Nephron progenitor cell (in vitro differentiated cells): ENCODE results near the gene ASTN2.

ENCODE experiments used
- DNase-seq: peaks from one replicate; pipeline ENCODE4 v3.0.0; 2021
- H3K27ac Mint-ChIP-seq: 2 replicates; pipeline ENCODE4 v1.8.0; 2021; ENCODE audit warnings: mild to moderate bottlenecking, moderate library complexity, mixed read lengths
- H3K27me3 Mint-ChIP-seq: 2 replicates; pipeline ENCODE4 v1.8.0; 2021; ENCODE audit warnings: mild to moderate bottlenecking, low read depth, mixed read lengths; ENCODE audit not compliant: poor library complexity
- H3K36me3 Mint-ChIP-seq: 2 replicates; pipeline ENCODE4 v1.8.0; 2021; ENCODE audit warnings: low read depth, mixed read lengths
- H3K4me1 Mint-ChIP-seq: 2 replicates; pipeline ENCODE4 v1.8.0; 2021; ENCODE audit warnings: mixed read lengths
- H3K4me3 Mint-ChIP-seq: 2 replicates; pipeline ENCODE4 v1.8.0; 2021; ENCODE audit warnings: mild to moderate bottlenecking, moderate library complexity, mixed read lengths
- H3K9me3 Mint-ChIP-seq: 2 replicates; pipeline ENCODE4 v1.8.0; 2021; ENCODE audit warnings: mild to moderate bottlenecking, moderate library complexity, mixed read lengths
- TF ChIP-seq, protein P1 (sequence below): fragments of 200-600 bp; sonication (generic); IDR thresholded peaks from 2 replicates; pipeline ENCODE4 v1.5.0; 2021; ENCODE audit warnings: antibody characterized with exemption

The ASTN2 gene

DNA sequence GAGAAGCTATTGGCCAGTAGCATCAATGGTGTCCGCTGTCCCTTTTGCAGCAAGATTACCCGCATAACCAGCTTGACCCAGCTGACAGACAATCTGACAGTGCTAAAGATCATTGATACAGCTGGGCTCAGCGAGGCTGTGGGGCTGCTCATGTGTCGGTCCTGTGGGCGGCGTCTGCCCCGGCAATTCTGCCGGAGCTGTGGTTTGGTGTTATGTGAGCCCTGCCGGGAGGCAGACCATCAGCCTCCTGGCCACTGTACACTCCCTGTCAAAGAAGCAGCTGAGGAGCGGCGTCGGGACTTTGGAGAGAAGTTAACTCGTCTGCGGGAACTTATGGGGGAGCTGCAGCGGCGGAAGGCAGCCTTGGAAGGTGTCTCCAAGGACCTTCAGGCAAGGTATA, 717.0 kb downstream of the ASTN2 start:
- no peak for DNase-seq
- TF ChIP-seq, protein P1, sequence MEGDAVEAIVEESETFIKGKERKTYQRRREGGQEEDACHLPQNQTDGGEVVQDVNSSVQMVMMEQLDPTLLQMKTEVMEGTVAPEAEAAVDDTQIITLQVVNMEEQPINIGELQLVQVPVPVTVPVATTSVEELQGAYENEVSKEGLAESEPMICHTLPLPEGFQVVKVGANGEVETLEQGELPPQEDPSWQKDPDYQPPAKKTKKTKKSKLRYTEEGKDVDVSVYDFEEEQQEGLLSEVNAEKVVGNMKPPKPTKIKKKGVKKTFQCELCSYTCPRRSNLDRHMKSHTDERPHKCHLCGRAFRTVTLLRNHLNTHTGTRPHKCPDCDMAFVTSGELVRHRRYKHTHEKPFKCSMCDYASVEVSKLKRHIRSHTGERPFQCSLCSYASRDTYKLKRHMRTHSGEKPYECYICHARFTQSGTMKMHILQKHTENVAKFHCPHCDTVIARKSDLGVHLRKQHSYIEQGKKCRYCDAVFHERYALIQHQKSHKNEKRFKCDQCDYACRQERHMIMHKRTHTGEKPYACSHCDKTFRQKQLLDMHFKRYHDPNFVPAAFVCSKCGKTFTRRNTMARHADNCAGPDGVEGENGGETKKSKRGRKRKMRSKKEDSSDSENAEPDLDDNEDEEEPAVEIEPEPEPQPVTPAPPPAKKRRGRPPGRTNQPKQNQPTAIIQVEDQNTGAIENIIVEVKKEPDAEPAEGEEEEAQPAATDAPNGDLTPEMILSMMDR: no peak
- Mint-ChIP-seq H3K4me3 (no peak overlapping the region), H3K27me3 (no peaks in the 10 kb centered on the region), H3K27ac (no peak overlapping the region), H3K4me1 (no peaks in the 10 kb centered on the region), H3K9me3 (no peaks in the 10 kb centered on the region), H3K36me3 (peaks cover 71% of the 10 kb centered on the region)

DNA sequence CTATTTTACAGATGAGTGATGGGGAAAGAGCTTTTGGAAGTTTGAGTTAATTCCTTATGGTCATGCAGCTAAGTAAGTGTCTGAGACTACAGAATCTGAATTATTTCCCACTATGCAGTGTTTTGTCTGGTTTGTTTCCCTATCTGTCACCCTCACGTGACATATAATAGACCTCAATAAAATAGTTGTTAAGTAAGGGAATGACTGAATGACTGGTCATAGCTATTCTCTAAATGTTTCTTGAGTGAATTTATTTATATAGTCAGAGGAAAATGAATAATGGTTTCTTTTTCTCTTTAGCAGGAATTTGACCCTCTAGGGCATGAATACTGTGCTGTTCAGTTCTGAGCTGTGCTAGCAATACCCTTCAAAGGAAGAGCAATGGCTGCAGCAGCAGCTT, 717.5 kb downstream of the ASTN2 start:
- Mint-ChIP-seq H3K27ac (no peak overlapping the region), H3K4me1 (no peaks in the 10 kb centered on the region), H3K36me3 (peaks cover 66% of the 10 kb centered on the region), H3K9me3 (no peaks in the 10 kb centered on the region), H3K27me3 (no peaks in the 10 kb centered on the region), H3K4me3 (no peak overlapping the region)
- TF ChIP-seq, protein P1: no peak
- no peak for DNase-seq

DNA sequence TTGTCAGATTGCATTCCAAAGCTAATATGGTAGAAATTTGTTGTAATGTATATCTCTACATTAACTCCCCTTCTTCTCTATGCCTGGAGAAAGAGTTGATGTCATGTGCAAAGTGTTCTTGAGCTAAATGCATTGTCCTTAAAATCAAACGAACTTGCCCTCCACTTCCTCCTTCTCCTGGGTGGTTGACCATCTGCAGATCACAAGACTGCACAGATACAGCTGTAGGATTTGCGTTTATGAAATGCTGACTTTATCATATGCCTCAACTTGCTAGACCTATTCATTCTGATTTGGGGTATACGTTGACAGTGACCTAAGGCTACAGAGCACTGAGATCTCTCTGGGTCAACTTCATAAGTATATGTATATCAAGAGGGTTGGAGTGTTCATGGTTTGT, 719.4 kb downstream of the ASTN2 start:
- DNase-seq: no peak
- H3K4me3 Mint-ChIP-seq: no peak overlapping the region
- H3K27me3 Mint-ChIP-seq: no peaks in the 10 kb centered on the region
- TF ChIP-seq, protein P1: no peak
- peaks cover 47% of the 10 kb centered on the region for H3K36me3 Mint-ChIP-seq
- H3K27ac Mint-ChIP-seq: no peak overlapping the region
- no peaks in the 10 kb centered on the region for H3K4me1 Mint-ChIP-seq
- no peaks in the 10 kb centered on the region for H3K9me3 Mint-ChIP-seq

DNA sequence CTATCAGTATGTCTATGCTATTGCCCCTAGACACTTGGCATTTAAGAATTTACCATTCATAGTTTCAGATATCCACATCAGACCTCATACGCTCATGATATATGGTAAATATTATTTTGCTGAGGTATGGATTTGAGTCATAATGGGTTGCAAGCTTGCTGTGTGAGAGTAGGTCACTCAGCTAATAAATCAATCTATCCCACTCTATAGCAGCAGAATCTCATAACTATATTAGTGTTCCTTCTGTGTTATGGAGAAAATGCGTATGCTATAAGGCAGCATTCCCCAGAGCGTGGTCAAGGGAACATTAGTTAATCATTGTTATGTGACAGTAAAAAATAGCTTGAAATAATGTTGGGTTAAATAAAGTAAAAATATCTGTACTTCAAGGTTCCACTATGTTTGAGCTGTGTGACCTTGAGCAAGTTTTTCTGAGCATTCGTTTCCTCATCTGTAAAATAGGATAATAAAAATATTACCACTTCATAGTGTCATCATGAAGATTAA, 720.0 kb downstream of the ASTN2 start:
- no peaks in the 10 kb centered on the region for H3K27me3 Mint-ChIP-seq
- H3K36me3 Mint-ChIP-seq: peaks cover 41% of the 10 kb centered on the region
- no peak for DNase-seq
- H3K4me3 Mint-ChIP-seq: no peak overlapping the region
- H3K27ac Mint-ChIP-seq: no peak overlapping the region
- TF ChIP-seq, protein P1: no peak
- no peaks in the 10 kb centered on the region for H3K9me3 Mint-ChIP-seq
- no peaks in the 10 kb centered on the region for H3K4me1 Mint-ChIP-seq

DNA sequence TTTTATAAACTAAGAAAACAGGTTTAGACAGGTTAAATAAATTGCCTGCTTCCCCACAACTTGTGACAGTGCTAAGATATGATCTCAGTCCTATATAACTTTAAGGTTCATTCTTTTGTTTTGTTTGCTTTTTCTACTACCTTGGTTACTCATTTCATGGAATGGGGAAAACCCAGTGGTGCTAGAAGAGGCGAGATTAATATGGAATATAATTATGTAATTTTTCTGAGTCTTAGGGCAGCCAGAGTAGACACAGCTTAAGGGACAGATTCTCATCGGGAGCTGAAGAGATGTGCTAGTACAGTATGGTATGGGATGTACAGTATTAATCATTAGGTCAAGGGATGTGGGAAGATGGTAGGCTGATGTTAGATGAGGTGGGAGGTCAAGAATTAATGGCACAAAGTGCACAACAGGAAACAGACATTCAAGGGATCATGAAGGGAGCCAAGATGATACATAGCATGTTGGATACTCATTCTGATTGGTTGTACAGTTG, 721.6 kb downstream of the ASTN2 start:
- no peak for DNase-seq
- Mint-ChIP-seq H3K36me3 (peaks cover 25% of the 10 kb centered on the region), H3K27ac (no peak overlapping the region), H3K9me3 (no peaks in the 10 kb centered on the region), H3K4me3 (no peak overlapping the region), H3K27me3 (no peaks in the 10 kb centered on the region), H3K4me1 (peaks cover 12% of the 10 kb centered on the region)
- TF ChIP-seq, protein P1: no peak

DNA sequence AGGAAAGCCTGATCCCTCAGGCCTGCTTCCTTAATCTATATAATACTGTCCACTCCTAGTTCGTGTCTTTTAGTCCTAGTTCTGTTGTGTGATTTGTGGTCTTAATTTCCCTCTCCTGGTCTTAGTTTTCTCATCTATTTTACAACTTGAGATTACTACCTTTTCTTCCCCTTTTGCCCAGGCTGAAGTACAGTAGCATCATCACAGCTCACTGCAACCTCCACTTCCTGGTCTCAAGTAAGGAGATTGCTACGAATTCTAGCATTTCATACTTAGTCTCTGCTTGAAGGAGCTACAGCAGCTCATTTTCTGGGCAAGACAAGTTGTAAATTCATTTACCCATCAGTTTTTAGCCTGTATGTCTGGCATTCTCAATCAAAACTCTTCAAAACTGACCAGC, 722.2 kb downstream of the ASTN2 start:
- H3K27ac Mint-ChIP-seq: no peak overlapping the region
- H3K4me1 Mint-ChIP-seq: peaks cover 19% of the 10 kb centered on the region
- peaks cover 19% of the 10 kb centered on the region for H3K36me3 Mint-ChIP-seq
- H3K9me3 Mint-ChIP-seq: no peaks in the 10 kb centered on the region
- no peak for DNase-seq
- TF ChIP-seq, protein P1: no peak
- no peak overlapping the region for H3K4me3 Mint-ChIP-seq
- peaks cover 4% of the 10 kb centered on the region for H3K27me3 Mint-ChIP-seq
